ENCODE data around the gene VPS4A. TPM values are rescaled to one million over a fixed set of nuclear protein-coding genes. Genes with fewer than 3 reads are reported as not detected.
"Not testable (repeated sequence)": the region's sequence is repeated elsewhere in the genome, so short reads cannot be mapped to it uniquely, and the experiment has no call there.

The VPS4A gene
- total RNA-seq, 2 donors from 2014 or later: 29.8 to 30.7 TPM

DNA sequence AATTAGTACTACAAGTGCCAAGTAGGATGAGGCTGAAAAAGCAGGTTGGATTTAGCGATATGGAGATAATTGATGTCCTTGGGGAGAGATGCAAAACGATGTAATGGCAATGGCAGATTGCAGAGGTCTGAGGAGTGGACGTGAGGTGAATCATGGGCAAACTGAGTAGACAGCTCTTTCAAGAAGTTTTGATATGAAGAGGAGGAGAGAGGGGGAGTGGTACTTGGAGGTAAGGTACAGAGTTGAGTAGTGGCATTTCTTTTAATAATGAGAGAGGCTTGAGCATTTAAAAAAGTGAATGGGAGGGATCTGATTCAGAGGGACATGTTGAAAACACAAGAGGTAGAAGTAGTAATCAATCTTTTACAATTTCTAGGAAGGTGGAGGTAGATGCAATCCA, 17.7 kb upstream of the VPS4A start:
- Histone ChIP-seq H3K27me3 (no peaks in the 10 kb centered on the region), H3K9me3 (no peaks in the 10 kb centered on the region), H3K4me3 (no peak overlapping the region), H3K36me3 (replicated peaks in 1 of 2; ENCODE audit: insufficient read depth in 1 of 2, low read depth in 2 of 2) (no peaks in the 10 kb centered on the region), H3K27ac (no peak overlapping the region), H3K4me1 (no peaks in the 10 kb centered on the region)
- ATAC-seq (no peak), DNase-seq (no peak)
- WGBS, 2 donors: 58 to 59% methylated on average over 3 of the region's 3 CpGs
- TF ChIP-seq, protein P1, sequence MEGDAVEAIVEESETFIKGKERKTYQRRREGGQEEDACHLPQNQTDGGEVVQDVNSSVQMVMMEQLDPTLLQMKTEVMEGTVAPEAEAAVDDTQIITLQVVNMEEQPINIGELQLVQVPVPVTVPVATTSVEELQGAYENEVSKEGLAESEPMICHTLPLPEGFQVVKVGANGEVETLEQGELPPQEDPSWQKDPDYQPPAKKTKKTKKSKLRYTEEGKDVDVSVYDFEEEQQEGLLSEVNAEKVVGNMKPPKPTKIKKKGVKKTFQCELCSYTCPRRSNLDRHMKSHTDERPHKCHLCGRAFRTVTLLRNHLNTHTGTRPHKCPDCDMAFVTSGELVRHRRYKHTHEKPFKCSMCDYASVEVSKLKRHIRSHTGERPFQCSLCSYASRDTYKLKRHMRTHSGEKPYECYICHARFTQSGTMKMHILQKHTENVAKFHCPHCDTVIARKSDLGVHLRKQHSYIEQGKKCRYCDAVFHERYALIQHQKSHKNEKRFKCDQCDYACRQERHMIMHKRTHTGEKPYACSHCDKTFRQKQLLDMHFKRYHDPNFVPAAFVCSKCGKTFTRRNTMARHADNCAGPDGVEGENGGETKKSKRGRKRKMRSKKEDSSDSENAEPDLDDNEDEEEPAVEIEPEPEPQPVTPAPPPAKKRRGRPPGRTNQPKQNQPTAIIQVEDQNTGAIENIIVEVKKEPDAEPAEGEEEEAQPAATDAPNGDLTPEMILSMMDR (IDR thresholded peaks at IDR 0.05): no peak
- TF ChIP-seq POLR2A (IDR thresholded peaks at IDR 0.05): no peak
- intact Hi-C loops (cut with DNase I): no loop called here

DNA sequence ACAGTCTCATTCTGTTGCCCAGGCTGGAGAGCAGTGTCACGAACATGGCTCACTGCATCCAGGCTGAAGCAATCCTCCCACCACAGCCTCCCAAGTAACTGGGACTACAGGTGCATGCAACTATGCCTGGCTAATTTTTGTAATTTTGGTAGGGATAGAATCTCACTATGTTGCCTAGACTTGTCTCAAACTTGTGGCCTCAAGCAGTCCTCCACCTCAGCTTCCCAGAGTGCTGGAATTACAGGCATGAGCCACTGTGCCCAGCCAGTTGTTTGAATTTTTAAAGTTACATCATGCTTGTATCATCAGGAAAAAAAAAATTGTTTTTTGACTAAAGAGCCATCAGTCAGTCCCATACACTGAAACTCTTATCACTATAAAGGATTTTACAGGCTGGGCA, 17.1 kb upstream of the VPS4A start:
- Histone ChIP-seq H3K36me3 (replicated peaks in 1 of 2; ENCODE audit: insufficient read depth in 1 of 2, low read depth in 2 of 2) (no peaks in the 10 kb centered on the region), H3K4me1 (no peaks in the 10 kb centered on the region), H3K4me3 (no peak overlapping the region), H3K27me3 (no peaks in the 10 kb centered on the region), H3K27ac (no peak overlapping the region), H3K9me3 (no peaks in the 10 kb centered on the region)
- DNase-seq (no peak), ATAC-seq (no peak)
- intact Hi-C loops (cut with DNase I): no loop called here
- WGBS, 2 donors: 89% methylated on average over 1 of the region's 1 CpG
- TF ChIP-seq, protein P1 (IDR thresholded peaks at IDR 0.05): no peak
- TF ChIP-seq POLR2A (IDR thresholded peaks at IDR 0.05): no peak

DNA sequence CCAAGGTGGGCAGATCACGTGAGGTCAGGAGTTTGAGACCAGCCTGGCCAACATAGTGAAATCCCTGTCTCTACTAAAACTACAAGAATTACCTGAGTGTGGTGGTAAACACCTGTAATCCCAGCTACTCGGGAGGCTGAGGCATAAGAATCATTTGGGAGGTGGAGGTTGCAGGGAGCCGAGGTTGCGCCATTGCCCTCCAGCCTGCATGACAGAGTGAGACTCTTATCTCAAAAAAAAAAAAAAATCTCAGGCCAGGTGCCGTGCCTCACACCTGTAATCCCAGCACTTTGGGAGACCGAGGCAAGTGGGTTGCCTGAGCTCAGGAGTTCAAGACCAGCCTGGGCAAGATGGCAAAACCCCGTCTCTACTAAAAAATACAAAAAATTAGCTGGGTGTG, 14.4 kb upstream of the VPS4A start:
- H3K36me3 ChIP-seq (replicated peaks in 1 of 2; ENCODE audit: insufficient read depth in 1 of 2, low read depth in 2 of 2); H3K4me1 ChIP-seq; ATAC-seq; H3K27ac ChIP-seq; intact Hi-C loops (cut with DNase I); H3K27me3 ChIP-seq; H3K4me3 ChIP-seq; DNase-seq; H3K9me3 ChIP-seq: not testable (repeated sequence)
- 90 to 98% methylated on average over 7 of the region's 7 CpGs for WGBS, 2 donors

DNA sequence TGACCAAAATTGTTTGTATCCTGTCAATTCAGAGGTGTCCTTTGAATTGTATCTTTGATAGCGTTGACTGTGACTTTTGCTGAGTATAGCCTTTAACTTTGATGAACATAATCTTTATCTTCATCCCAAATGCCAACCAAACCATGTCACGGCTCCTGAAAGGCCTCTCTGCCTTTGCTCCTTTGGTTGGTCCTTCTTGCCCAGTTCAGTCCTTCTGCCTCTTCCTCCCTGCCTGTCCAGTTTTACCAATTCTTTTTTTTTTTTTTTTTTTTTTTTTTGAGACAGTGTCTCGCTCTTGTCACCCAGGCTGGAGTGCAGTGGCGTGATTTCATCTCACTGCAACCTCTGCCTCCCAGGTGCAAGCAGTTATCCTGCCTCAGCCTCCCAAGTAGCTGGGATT, 12.9 kb upstream of the VPS4A start:
- H3K36me3 ChIP-seq (replicated peaks in 1 of 2; ENCODE audit: insufficient read depth in 1 of 2, low read depth in 2 of 2): peaks cover 0 to 3% of the 10 kb centered on the region in 2 donors
- no peaks in the 10 kb centered on the region for H3K27me3 ChIP-seq
- 94 to 96% methylated on average over 4 of the region's 4 CpGs for WGBS, 2 donors
- no peak overlapping the region for H3K27ac ChIP-seq
- ATAC-seq: no peak
- H3K4me3 ChIP-seq: no peak overlapping the region
- no peaks in the 10 kb centered on the region for H3K9me3 ChIP-seq
- no peak for DNase-seq
- intact Hi-C loops (cut with DNase I): no loop called here
- TF ChIP-seq, protein P1 (IDR thresholded peaks at IDR 0.05): no peak
- no peaks in the 10 kb centered on the region for H3K4me1 ChIP-seq

DNA sequence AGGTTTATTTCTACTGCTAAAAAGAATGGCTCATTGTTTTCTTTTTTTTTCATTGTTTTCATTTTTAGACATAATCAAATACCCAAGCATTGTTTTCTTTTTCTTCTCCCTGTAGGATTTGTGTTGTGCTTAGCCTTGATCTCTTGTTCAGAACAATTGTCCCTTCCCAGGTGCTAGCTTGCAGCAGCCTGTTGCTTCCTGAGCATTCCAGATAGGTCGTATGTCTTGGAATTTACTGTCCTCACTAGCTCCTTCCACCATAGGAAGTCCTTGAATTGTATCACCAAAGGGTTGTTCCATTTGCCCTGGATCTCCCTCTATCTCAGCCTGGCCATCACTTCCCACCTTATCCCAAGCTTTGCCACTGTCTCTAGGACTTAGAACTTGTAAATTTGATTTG, 10.0 kb upstream of the VPS4A start:
- Histone ChIP-seq H3K27ac (no peak overlapping the region), H3K9me3 (no peaks in the 10 kb centered on the region), H3K4me3 (no peak overlapping the region), H3K27me3 (no peaks in the 10 kb centered on the region), H3K4me1 (no peaks in the 10 kb centered on the region), H3K36me3 (replicated peaks in 1 of 2; ENCODE audit: insufficient read depth in 1 of 2, low read depth in 2 of 2) (peaks cover 0 to 3% of the 10 kb centered on the region in 2 donors)
- intact Hi-C loops (cut with DNase I): no loop called here
- ATAC-seq: no peak
- 47 to 63% methylated on average over 1 of the region's 1 CpG for WGBS, 2 donors
- TF ChIP-seq POLR2A (IDR thresholded peaks at IDR 0.05): no peak
- TF ChIP-seq, protein P1 (IDR thresholded peaks at IDR 0.05): no peak
- no peak for DNase-seq

All from body of pancreas (tissue), 4 donors.